HTERT RPE-1 (cell line): ENCODE data around the gene TMC1.
"Not testable (repeated sequence)": the region's sequence is repeated elsewhere in the genome, so short reads cannot be mapped to it uniquely, and the experiment has no call there.

ENCODE experiments used
- in situ Hi-C: fragments of 300-500 bp; cut with MboI; formaldehyde crosslinking; loops from 4 replicates; pipeline ENCODE4 v1.14.3; 2020; ENCODE audit warnings: low sequenced_read_pairs

Gene TMC1

DNA sequence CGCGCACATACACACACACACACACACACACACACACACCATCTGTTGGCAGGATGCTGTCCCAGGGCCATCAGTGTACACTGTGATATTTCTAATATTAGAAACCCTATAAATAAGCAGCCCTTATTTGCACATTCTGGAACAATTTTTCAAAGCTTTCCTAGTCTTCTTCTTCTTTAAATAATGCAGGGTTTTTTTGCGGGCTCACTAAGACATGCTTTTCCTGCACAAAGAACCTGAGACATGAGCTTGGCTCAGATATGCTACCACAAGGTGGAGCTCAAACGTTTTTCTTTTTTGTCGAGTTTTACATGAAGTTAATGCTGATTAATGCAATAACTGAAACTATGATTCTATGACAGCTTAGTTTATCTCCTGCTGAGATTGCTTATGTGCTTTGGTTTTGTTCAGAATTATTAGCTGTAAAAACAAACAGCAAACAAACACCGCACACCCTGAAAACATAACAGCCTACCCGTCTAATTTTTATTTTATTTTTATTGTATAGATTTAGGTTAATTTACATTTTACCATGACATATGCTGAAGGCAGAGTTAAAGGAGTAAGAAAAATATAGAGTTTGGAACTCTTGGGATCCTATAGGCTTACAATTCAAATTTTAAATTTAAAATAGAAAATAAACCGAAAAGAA lies 335.7 kb downstream of the TMC1 start:
- in situ Hi-C loops = no loop called here

DNA sequence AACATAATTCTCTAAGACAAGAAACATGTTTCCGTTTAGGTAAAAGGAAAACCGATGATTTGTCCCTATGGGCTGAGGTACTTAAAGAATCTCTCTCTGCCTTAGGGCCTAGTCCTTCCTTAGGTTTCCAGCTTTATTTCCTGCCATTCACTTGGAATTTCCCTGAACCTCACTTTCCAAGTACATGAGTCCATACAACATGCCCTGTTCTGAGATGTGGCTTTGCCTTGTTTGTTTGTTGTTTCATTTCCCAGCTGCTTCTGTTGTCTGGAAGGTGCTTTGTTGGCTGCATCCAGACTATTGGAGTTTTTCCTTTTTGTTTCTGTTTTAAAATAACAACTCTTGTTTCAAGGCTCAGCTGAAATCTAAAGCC lies 336.2 kb downstream of the TMC1 start:
- in situ Hi-C loops = no loop called here

DNA sequence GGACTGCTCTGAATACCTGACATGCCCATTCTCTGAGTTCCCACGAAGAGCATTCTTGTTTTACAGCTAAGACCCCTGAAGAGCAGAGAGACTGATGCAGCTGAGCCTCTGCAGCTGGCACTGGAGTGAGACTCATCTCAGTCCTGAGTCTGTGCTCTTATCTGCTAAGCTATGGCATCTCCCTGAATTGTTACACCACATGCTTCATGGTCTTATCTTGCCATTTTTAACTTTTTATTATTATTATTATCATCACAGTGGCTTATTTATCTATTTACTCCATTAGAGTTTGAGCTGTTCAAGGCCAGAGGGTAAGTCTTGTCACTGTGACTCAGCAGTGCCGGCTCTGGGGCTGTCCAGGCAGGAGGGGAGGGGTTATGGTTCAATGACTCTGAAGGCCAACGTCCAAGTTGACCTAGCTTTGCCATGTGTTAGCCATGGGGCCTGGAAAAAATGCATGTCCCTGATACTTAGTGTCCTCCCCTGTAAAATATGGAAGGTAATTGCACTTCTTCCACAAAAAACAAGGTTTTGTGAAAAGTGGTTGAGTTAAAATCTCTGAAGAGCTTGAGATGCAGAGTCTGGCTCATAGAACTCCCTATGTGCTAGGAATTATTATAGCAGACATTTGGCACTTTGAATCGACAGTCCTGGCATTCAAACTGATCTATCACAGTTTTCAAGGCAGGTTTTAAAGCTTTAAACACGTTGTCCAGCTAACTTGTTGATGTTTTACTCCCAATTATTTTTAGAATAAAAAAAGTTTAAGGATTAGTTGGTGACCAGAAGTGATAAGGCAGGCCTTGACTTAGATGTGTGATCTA lies 336.9 kb downstream of the TMC1 start:
- in situ Hi-C loops = no loop called here

DNA sequence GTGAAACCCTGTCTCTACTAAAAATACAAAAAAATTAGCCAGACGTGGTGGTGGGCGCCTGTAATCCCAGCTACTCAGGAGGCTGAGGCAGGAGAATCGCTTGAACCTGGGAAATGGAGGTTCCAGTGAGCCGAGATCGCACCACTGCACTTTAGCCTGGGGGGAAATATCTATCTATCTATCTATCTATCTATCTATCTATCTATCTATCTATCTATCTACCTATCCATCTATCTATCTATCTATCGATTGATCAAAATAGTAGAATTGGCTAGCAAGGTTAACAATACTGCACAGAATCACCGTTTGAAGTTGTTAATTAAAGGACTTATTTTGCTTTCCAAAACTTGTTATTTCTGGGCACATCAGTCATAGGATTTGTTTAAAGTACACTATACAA lies 341.4 kb downstream of the TMC1 start:
- in situ Hi-C loops = not testable (repeated sequence)

DNA sequence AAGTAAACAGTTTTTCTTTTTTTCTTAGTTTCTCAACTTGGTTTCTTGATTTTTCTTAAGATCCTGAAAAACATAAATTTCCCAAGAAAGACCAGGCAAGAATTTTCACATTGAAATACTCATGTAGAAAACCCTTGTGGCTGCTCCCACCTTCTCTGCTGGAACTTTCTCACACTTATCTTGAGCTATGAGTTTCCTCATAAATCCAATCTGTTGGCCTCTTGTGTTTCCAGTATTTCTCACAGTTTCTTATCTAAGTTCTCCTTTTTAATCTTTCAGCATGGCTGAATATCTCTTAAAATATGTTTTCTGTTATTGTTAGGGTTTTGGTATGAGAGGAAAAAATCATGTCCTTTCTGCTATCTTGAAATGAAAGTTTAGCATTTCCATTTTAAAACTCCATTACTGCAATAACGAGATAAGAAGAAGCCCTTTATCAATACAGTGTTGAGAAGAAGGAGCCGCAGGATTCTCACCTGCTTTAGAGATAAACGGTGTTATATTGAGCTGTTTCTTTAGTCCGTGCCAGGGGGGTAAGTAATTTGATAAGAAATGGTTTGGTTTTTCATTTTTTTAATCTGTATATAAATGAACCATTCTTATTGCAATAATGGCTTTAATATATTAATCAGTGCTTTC lies 342.2 kb downstream of the TMC1 start:
- in situ Hi-C loops = no loop called here

DNA sequence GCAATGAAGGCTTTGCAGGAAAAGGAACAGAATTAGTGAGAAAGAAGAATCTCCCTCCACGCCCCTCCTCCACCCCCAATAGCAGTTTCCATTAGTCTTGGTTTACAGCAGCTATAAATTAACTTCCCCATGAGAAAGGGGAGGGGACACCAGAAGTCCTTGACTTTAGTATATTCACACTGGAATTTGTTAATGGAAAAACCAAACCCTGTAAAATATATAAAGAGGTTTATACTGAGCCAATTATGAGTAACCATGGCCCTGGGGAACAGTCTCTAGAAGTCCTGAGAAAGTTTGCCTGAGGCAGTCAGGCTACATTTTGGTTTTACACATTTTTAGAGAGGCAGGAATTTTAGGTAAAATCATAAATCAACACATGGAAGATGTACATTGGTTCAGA lies 342.9 kb downstream of the TMC1 start:
- in situ Hi-C loops = no loop called here

DNA sequence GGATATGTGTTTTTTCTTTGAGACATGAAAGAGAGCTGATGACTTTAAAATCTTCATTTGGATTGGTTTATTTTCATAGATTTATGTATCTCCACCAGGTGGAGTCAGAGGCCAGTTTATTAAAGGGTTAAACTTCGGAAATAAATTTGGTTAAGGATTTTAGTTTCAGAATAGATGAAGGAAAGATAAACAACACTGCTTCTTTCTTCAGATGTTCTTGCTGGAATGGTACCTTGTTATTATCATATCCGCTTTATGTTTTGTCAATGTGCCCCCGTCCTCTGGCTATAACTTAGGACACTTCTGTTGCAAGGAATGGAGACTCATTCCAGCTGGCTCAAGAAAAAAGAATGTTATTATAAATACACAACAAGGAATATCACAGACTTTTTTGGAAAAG lies 350.3 kb downstream of the TMC1 start:
- in situ Hi-C loops = no loop called here

DNA sequence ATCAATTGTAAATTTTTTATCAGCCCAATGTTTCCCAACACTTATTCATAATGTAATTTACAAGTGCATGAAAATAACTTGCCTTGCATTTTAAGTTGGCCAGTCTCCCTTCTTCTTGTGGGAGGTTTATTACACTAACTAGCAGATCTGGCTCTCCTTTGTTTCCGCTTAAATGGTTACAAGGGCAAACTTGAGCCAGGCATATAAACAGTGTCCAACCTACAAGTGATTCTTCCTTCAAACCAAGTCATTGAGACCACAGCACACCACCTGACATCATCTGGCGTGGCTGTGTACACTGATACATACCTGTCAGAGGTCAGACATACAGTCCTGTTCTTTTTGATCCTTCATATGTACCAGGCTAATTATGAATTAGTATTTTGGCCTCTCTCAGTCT lies 351.3 kb downstream of the TMC1 start:
- in situ Hi-C loops = no loop called here

DNA sequence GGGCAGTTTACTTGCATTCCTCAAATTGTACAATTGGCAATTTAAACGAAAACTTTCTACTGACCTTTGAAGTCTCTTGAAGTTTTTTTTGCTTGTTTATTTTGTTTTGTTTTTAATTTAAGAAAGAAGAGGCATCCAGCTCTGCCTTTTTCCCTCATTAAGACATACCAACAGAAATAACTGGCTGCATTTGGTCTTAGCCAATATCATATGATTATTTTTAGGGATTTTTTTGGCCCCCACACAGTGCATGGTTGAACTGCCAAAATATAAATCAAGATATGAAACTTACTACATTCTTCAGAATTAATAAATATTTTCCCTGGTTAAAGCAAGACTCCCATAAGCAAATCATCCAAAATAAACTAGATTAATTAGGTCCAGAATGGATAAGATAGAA lies 352.0 kb downstream of the TMC1 start:
- in situ Hi-C loops = no loop called here

DNA sequence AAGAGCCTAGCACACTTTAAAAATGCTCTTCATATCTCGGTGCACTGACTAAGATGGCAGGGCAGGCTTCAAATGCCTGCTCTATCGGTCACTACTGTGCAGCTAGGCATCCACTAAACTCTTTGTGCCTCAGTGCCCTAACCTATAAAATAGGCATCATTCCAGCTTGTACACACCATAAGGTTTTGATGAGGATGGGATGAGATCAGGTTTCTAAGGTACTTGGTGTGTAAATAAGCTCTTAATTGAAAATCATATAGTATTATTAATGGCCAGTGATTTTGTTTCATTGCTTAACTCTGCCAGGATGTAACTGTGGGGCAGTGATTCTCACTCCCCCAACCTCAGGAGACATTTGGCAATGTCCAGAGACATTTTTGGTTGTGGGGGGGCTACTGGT lies 352.9 kb downstream of the TMC1 start:
- in situ Hi-C loops = no loop called here

DNA sequence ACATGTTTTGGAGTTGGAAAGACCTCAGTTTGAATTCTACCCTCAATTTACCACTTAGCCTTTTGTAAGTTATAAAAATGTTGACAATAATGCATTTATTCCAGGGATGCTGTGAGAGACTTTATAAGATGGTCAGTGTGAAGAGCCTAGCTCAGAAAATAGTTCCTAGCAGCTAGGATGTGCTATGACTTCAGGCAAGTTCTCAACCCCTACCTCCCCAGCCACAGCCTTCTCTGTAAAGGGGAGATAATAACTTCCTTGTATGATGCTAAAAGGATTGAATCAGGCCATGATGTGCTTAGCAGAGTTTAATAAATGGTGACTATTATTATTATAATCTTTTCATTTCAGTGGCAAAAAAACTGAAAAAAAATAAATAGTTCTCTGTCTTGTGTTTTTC lies 353.8 kb downstream of the TMC1 start:
- in situ Hi-C loops = no loop called here

DNA sequence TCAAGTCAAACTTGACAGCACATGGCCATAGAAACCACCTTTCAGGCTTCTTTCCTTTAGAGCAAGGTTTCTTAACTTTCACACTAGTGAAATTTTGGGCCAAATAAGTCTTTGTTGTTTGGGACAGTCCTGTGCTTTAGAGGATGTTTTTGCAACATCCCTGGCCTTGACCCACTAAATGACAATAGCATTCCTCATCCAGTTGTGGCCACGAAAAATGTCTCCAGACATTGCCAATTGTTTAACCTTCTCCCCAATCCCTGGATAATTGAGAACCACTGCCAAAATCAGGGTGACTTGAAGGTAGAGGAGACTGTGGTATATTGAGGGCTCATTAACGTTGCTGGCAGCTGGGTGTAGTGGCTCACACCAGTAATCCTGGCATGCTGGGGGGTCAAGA lies 359.4 kb downstream of the TMC1 start:
- in situ Hi-C loops = no loop called here

DNA sequence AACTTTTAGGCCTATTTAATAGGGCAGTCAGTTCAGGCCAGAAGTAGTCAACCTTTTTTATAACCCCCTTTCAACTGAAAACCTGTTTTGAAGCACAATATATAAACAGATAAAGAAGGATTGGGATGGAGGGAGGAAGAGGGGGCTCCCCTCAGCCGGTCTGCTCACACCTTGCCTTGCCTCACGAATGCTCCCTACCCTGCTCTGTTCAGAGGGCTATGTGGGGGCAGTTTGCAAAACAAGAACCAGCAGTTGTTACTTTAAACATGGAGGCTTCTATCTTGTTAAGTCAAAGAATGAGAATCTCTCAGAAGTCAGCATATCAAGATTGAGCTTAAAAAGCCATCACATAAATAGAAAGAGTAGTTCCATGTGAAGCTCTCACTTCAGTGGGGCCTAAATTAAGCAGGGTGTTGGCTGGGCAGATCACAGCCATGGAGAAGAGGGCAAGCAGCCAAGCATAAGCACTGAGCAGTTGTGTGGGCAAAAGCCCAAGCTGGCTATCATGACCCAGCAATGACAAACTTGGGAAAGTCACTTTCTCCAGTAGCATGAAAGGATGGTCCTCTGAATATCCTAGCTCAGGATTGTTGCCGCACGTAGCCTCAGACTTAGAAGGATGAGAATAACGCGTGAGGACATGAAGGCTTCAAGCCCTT lies 360.8 kb downstream of the TMC1 start:
- in situ Hi-C loops = no loop called here

DNA sequence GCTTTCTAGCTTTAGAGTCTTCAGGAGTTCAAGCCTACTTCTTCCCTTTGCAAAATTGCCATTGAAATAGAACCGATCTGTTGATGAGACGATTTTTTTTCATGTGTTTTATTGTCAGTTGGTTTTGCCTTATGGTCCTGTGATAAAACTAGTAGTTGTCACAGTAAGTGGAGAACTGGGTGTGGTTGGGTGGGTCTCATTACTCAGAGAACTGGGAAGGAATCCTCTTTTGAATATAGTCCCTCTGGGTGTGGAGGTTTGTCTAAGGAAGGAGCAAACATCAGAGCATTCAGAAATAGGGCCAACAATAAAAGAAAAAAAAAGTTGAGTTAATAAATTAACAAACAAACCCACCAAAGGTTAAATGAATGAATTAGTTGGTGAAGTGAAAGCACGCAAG lies 362.5 kb downstream of the TMC1 start:
- in situ Hi-C loops = no loop called here

DNA sequence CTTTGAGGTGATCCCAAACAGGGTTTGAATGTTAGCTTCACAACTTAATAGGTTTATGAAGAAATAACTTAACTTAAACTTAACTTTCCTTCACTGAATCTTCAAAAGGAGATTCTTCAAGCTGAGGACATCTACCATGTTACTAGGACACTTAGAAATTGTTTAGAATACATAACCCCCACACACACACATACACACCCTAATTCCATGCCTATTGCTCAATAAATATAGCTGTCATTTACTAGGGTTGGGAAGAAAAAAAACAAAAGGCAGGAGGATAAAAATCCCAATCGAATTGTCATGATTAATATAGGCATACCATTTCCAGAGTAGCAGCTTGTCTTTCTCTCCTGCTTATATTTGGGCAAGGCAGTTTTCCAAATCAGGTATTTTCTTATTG lies 363.1 kb downstream of the TMC1 start:
- in situ Hi-C loops = no loop called here
